ENCODE data around the gene BBOF1.
"Not testable (repeated sequence)": the region's sequence is repeated elsewhere in the genome, so short reads cannot be mapped to it uniquely, and the experiment has no call there.

GRCh38 chr14:74005664-74006063 is 13.5 kb upstream of the BBOF1 start:
- not testable (repeated sequence) for TF ChIP-seq CTCF (IDR thresholded peaks at IDR 0.05); EZH2 (IDR thresholded peaks at IDR 0.05; ENCODE audit: borderline replicate concordance, insufficient read depth, low read depth, low read length, poor library complexity, severe bottlenecking)
